IPS DF 4.7 (cell line): ENCODE measurements around the gene RHOF.

Experiments
- DNase-seq: peaks from one replicate; pipeline ENCODE4 v3.0.0-alpha.2; 2013; ENCODE audit warnings: low spot score; ENCODE audit errors: extremely low read depth

Gene RHOF

DNA sequence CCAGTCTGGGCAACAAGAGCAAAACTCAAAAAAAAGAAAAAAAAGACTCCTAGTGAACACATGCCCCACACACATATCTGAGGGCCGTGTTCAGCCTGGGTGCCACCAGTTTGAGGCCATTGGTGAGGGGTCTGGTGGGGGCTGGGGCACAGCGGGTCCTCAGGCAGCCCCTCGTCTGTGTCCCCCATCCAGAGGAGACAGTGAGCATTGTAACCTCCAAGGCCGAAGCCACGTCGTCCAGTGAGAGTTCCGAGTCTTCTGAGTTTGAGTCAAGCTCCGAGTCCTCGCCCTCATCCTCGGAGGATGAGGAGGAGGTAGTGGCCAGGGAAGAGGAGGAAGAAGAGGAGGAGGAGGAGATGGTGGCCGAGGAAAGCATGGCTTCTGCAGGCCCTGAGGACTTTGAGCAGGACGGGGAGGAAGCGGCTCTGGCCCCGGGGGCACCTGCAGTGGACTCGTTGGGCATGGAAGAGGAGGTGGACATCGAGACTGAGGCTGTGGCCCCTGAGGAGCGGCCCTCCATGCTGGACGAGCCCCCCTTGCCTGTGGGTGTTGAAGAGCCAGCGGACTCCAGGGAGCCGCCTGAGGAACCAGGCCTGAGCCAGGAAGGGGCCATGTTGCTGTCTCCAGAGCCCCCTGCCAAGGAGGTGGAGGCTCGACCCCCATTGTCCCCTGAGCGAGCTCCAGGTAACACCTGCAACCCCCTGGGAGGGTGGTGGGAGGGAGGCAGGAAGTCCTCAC is 25.9 kb upstream of the RHOF start:
- no peak for DNase-seq

DNA sequence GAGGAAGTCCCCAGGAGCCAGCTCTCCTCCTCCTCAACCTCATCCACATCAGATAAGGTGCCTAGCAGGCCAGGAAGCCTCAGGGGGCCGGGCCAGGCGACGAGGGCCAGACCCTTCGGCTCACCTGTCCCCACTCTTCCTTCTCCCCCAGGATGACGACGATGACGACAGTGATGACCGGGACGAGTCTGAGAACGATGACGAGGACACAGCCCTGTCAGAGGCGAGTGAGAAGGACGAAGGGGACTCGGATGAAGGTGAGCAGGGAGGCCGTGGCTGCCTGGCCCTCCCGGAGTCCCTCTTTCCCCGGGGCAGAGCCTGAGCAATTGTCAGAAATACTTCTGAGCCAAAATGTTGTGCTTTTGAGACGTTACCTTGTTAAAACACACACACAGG is 24.2 kb upstream of the RHOF start:
- DNase-seq, result no peak

DNA sequence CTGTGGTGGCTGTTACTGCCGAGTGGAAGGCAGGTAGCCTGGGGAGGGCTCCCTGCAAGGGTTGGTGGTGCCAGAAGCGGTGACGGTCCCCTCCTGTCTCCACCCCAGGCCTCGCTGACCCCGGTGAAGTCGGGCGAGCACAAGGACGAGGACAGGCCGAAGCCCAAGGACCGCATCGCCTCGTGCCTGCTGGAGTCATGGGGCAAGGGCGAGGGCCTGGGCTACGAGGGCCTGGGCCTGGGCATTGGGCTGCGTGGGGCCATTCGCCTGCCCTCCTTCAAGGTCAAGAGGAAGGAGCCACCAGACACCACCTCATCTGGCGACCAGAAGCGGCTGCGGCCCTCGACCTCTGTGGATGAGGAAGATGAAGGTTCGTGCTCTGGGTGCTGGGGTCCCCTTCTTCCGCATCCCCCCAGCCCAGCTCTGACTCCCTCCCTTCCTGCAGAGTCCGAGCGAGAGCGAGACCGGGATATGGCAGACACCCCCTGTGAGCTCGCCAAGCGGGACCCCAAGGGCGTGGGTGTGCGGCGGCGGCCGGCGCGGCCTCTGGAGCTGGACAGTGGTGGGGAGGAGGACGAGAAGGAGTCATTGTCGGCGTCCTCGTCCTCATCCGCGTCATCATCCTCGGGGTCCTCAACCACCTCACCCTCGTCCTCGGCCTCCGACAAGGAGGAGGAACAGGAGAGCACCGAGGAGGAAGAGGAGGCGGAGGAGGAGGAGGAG is 23.6 kb upstream of the RHOF start:
- no peak for DNase-seq

DNA sequence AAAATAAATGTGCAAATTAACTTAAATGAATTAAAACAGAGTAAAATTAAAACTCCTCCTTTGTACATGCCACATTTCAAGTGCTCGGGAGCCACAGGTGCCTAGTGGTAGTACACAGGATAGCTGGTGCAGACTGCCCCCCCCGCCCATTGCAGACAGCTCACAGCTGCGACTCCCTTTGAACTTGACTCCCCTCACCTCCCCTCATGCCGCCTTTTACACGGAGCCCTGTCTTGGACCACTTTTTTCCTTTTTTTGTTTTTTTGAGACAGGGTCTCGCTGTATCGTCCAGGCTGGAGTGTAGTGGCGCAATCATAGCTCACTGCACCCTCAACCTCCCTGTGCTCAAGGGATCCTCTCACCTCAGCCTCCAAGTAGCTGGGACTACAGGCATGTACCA is 21.8 kb upstream of the RHOF start:
- no peak for DNase-seq

DNA sequence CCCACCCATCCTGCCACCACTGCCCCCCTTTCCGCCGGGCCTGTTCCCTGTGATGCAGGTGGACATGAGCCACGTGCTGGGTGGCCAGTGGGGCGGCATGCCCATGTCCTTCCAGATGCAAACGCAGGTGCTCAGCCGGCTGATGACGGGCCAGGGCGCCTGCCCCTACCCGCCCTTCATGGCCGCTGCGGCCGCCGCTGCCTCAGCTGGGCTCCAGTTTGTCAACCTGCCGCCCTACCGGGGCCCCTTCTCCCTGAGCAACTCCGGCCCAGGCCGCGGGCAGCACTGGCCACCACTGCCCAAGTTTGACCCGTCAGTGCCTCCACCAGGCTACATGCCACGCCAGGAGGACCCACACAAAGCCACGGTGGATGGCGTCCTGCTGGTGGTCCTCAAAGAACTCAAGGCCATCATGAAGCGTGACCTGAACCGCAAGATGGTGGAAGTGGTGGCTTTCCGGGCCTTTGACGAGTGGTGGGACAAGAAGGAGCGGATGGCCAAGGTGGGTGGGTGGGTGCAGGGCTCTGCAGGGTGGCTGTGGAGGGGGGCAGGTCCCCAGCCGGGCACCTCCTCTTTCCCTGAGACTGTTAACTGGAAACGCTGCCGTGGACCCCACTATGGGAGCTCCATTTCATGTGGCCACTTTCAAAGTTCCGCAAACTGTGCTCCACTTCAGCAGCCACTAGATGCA is 21.1 kb upstream of the RHOF start:
- no peak for DNase-seq

DNA sequence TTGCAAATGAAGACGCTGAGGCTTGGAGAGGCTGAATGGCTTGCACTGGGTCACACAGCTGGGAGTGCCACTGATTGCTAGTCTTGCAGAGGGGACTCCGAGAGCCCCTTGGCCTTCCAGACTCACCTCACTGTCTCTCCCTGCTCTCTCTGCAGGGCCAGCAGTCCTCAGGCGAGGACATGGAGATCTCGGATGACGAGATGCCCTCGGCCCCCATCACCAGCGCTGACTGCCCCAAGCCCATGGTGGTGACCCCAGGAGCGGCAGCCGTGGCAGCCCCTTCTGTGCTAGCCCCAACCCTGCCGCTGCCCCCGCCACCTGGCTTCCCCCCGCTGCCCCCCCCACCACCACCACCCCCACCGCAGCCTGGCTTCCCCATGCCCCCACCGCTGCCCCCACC is 20.5 kb upstream of the RHOF start:
- no peak for DNase-seq

DNA sequence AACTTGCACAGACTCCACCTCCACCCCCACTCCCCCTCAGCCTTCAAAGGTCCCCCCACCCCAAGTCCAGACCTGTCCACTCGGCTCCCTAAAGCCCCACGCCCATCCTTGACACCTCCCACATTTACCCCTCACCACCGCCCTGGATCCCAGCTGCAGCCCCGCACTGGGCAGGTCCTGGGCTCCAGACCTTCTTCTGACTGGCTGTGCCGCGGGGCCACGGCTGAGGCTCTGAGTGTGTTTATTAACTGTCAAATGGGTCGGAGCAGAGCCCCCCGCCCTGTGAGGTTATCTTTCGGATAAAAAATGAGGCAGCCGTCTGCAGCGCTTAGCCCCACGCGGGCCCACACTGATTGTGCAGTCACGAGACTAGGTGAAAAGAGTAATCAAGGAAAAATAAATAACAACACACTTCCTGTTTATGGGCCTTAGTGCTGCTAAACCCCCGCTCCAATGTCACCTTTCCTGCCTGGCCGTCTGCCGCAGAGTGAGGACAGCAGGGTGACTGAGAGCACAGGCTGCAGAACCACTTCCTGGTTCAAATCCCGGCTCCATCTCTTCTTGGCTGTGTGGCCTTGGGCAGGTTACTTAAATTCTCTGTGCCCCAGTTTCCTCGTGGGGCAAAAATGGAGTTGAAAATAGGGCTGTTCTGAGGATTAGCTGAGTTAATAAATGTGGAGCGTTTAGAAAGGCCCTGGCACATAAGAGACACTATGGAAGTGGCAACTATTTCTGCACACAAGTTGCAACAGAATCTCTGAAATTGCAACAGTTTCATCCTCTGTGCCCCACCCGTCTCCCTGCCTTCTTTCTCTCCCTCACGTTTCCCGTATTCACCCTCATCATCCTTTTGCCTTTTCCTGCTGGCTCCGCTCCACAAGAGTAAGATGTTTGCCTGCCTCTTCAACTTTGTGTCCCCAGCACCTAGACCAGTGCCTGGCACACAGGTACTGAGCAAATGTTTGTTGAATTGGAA is 19.7 kb upstream of the RHOF start:
- no peak for DNase-seq

DNA sequence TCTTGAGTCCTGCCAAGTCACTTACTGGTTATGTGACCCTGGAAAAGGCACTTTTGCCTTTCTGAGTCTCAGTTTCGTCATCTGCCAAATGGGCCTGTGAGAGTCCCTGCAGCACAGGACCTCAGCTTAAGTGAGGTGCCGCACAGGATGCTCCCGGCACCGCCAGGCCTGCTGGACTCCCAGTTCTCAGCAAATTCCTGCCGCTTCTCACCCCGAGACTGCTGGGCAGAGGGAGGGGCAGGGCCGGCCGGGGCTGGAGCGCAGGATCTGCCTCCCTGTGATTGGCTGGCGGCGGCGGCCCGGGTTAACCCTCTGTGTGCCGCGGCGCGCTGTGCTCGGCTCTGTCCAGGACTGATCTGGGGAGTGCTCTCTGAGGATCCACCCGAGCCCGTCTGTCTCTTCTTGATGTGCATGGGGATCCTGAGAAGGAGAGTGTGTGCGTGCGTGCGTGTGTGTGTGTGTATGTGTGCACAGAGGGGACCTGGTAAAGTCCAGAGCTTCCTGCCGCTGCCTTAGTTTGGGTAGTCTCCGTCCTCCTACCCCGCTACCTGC is 18.9 kb upstream of the RHOF start:
- DNase-seq, result no peak

DNA sequence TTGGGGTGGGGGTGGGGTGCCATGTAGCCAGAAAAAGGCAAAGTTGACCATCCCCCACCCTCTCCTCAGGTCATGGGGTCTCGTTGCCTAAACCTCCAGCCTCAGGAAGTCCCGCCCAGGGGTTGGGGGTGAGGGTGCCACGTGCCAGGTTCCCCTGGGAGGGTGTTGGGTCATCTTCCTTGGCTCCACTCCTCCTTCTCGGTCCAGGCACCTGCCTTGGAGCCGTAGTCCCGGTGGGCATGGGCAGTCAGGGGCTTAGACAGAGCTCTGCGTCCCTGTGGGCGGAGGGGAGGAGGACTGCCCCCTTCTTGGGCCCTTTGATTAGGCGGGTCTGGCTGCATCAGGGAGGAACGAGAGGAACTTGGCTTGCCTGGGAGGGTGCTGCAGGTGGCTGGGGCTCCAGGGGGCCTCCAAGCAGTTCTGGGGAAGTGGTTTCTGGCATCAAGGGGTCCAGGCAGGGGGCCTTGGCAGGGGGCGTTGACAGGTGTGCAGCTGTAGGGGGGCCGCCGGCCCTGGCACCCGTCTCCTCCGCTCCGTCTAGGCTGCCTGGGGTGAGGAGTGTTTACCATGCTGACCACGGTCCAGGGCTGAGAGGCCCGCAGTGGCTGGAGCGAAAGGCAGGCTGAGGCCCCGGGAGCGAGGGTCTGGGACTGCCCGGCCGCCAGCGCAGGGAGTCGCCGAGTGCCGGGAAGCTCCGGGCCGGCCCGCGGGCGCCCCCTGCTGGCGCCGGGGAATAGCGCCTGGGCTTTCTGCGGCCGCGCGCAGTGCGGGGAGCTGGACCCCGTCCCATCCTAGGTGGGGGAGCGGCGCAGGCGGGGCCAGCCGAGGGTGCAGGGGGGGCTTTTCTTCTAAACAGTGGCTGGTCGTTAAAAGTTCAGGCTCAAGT is 18.2 kb upstream of the RHOF start:
- DNase-seq, result no peak

DNA sequence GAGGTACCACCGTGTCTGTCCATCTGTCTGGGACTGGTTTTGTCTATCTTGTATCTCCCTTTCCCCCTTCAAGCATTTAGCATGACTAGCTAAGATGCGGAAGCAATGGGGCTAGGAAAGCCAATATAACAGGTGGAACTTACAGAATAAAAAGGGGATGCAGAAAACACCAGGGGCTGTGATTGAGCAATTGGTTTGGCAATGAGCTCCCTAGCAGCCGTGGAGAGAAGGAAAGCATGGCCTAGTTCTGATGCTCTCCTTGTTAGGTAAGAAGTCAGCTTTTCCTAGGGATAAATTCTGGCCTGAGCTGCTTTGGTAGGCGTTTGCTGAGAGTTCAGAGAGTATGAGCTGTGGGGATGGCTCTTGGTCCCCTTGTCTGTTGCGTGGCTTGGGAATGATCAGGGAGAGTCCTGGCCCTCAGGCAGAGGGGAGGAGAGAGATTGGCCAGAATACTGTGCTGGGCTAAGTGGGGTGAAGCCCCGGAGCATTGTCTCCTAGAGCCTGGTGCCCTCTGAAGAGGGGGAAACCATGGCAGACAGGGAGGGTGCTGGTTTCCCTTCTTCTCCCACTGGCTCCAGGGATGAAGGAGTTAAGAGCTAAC is 17.4 kb upstream of the RHOF start:
- no peak for DNase-seq

DNA sequence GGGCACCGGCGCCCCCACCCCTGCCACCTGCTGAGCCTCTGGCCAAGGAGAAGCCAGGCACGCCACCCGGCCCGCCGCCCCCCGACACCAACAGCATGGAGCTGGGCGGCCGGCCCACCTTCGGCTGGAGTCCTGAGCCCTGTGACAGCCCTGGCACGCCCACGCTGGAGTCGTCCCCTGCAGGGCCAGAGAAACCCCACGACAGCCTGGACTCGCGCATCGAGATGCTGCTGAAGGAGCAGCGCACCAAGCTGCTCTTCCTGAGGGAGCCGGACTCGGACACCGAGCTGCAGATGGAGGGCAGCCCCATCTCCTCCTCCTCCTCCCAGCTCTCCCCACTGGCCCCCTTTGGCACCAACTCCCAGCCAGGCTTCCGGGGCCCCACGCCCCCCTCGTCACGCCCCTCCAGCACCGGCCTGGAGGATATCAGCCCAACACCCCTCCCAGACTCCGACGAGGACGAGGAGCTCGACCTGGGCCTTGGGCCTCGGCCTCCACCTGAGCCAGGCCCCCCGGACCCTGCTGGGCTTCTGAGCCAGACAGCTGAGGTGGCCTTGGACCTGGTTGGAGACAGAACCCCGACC is 16.8 kb upstream of the RHOF start:
- no peak for DNase-seq

DNA sequence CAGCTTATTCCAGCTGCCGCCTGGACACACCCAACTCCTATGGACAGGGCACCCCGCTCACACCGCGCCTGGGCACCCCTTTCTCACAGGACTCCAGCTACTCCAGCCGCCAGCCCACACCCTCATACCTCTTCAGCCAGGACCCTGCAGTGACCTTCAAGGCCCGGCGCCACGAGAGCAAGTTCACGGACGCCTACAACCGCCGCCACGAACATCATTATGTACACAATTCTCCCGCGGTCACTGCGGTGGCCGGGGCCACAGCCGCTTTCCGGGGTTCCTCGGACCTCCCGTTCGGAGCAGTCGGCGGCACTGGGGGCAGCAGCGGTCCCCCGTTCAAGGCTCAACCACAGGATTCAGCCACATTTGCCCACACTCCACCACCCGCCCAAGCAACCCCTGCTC is 16.2 kb upstream of the RHOF start:
- no peak for DNase-seq

DNA sequence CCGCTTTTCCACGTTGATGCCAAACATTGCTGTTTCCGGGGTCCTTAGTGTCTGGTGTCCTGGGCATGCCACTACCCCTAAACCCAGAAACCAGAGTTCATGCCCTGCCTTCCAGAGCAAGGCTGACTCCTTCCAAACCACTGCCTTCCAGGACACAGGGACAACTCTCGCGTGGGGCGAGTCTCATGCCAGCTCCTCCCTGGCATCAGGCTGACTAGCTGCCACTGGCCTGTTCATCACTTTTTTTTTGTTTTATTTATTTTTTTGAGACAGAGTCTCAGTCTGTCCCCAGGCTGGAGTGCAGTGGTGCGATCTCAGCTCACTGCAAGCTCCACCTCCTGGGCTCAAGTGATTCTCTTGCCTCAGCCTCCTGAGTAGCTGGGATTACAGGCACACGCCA is 15.1 kb upstream of the RHOF start:
- DNase-seq, result no peak

DNA sequence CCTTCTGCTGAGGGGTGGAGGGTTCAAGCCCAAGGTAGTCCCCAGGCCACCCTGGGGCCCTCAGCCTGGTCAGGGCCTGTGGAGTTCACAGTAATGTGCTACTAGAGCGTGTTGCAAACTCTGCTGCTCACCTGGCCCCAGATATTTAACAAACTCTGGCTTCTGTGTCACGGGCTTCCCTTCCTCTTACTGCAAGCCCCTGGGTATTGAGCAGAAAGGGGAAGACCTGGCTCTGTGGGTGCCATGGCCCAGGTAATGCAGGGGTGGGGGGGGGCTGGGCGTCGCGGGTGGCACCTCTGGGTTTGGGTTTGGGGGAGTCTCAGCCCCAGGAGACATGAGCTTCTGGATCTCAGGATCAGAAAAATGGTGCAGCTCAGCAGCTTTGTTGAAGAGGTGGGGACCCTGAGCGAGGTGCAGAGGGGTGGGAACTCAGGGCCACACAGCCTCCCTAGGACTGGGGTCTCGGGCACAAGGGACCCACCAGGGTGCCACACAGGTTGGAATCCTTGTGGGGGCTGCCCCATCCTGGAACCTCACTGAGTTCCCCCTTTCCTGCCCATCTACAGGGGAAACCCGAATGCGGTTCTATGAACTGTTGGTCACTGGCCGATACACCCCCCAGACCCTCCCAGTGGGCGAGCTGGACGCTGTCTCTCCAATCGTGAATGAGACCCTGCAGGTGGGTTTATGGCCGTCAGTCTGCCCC is 14.3 kb upstream of the RHOF start:
- DNase-seq, result no peak

DNA sequence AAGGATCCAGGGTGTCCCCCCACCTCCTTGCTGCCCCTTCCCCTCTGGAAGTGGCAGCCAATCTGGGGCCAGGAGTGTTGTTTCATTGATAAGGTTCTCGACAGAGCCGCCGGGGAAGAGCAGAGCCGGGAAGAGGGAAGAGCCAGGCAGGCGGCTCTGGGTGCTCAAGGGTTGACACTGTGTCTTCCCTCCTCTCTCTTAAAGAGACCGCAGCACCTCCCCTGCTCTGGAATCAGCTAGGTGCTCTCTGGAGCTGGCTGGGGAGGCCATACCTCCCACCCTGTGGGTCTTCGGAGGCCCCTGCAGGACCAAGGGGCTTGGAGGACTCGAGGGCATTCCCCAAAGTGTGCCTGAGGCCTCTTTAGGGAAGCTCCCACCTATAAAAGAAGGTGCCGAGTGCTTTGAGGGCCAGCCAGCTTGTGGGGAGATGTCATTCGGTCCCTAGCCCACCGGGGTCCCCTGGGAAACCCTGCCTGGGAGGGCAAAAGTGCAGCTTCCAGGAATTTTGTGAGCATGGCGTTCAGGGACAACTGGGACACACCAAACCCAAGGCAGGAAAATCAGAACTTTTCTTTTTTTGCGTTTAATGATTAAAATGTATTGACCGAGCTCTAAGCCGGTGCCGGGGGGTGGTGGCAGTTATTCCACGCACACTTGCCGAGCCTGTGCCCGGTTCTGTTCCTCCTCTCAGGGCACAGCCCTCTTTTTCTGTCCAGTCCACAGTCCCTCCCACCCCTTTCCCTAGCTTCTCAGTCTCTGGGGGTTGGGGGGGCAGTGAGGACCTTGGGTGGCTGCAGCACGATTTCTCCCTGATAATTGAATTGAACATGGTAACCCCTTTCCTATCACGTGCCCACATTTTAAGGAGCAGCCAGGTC is 13.3 kb upstream of the RHOF start:
- no peak for DNase-seq

DNA sequence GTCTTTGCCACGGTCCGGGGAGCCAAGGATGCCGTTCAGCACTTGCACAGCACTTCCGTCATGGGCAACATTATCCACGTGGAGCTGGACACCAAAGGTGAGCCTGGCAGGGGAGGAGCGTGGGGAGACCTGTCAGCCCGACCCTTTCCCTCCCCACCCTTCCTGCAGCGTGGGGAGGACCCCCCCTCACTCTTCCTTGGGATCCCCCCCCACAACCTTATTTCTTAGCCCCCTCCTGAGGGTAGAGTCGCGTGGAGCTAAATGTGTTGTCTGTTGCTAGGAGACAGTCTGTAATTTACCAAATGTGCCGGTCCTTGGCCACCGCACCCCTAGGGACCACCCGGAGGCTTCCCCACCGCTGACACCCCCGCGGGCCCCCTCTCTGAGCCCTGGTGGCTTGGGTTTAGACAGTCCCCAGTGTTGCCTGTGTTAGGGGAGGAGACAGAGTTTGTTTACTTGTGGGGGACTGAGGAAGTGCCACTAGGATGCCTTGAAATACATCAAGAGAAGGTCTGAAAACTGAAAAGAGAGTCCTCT is 12.6 kb upstream of the RHOF start:
- DNase-seq, result no peak
